RCC 7860 (cell line): ENCODE results near the gene HEBP2.

Experiments used
- DNase-seq: peaks from one replicate; pipeline ENCODE4 v3.0.0-alpha.2; 2015; ENCODE audit warnings: low spot score
- FAIRE-seq: peaks from 2 replicates; lab custom pipeline; 2012; peaks lifted over from hg19 to GRCh38; lab: Jason Lieb, UNC

The HEBP2 gene

GRCh38 chr6:138396709-138397108, 7.3 kb upstream of the HEBP2 start:
- DNase-seq (no peak), FAIRE-seq (no peak)

- DNase-seq (no peak), FAIRE-seq (no peak)
Observed at GRCh38 chr6:138397128-138398122, 6.6 kb upstream of the HEBP2 start.

DNA sequence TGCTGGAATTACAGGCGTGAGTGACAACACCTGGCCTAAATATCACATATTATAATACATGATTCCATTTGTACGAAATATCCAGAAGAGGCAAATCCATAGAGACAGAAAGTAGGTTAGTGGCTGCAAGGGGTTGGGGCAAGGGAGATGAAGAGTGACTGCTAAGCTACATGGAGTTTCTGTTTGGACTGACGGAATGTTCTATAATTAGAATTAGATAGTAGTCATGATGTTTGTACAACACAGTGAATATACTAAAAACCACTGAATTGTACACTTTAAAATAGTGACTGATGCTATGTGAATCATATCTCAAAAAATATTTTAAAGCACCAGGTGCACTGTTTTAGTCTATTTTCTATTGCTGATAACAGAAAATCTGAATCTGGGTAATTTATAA, 3.7 kb upstream of the HEBP2 start:
- DNase-seq = no peak
- no peak for FAIRE-seq

- FAIRE-seq = no peak
- DNase-seq = no peak
Observed at GRCh38 chr6:138401960-138402837, 1.8 kb upstream of the HEBP2 start.

GRCh38 chr6:138402838-138403187, 1.2 kb upstream of the HEBP2 start:
- no peak for FAIRE-seq

DNA sequence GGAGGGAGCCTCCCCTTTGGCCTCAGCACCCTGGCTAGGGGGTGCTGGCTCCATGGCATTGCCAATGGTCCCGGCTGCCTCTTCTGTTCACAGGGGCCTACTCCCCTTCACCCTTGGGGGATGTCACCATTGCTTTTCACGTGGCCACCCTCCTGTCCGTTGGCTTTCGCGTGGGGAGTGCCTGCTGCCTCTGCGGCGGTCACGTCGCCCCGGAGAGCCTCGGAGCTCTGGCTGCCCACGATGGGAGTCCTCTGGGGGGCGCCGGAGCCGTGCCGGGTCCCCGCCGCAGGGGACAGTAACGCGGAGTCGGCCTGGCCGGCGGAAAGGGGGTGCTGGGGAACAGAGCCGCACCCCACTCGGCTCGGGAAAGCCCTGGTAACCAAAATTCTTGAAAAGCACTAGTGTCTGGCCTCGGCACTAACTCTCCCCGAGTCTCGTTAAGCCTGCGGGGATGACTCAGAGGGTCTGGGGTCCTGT, 661 bp upstream of the HEBP2 start:
- FAIRE-seq (no peak), DNase-seq (no peak)

More at GRCh38 chr6:138402838-138403187, 1.2 kb upstream of the HEBP2 start:
- no peak for DNase-seq

DNA sequence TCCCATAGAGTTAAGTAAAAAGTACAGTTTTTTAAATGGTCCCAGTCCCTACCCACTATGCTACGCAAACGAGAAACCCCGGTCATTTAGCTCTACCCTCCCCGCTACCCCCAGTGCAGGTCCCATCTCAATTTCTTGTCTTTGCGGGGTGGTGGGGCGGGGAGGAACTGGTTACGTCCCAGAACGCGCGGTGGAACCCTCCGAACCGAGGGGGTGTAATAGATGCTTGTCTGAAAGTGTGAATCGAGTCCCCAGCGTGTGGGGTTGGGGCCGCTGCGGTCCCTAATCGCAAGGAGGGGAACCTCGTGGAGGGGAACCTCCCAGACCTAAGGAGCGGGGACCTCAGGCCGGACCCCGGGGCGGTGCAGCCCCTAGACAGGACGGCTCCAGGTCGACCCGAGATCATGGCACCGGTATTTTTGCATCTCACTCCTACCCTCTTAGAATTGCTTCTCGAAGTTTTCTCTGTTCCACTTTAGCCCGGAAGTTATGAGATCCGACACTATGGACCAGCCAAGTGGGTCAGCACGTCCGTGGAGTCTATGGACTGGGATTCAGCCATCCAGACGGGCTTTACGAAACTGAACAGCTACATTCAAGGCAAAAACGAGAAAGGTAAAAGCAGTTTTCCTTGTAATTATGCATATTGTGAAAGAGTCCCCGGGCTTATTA, 779 bp downstream of the HEBP2 start:
- FAIRE-seq = no peak
- no peak for DNase-seq

DNA sequence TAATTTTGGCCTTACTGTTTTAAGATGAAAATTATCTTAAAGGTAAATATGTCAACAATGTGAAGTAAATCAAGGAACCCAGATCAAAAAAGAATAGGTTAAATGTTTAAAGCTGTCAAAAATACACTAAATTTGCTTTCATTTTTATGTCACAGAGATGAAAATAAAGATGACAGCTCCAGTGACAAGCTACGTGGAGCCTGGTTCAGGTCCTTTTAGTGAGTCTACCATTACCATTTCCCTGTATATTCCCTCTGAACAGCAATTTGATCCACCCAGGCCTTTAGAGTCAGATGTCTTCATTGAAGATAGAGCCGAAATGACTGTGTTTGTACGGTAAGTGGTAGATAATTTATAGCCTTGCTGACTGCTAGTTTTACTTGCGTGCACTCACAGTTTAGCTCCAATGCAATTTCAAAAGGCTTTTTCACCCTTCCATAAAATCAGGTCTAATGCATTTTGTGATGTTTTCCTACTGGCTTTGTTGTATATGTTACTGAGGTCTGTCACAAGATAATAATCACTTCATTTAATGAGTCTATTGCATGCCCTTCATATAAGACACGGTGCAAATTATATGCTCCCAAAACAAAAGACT, 1.9 kb downstream of the HEBP2 start:
- no peak for FAIRE-seq
- no peak for DNase-seq

DNA sequence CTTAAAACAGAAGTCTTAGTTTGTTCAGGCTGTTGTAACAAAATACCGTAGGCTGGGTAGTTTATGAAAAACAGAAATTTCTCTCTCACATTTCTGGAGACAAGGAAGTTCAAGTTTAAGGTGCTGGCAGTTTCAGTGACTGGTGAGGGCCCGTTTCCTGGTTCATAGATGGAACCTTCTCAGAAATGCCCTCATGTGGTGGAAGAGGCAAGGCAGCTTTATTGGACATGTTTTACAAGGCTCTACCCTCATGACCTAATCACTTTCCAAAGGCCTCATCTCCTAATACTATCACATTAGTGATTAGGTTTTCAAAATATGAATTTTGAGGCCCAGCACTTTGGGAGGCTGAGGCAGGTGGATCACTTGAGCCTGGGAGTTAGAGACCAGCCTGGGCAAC, 2.4 kb downstream of the HEBP2 start:
- no peak for DNase-seq

DNA sequence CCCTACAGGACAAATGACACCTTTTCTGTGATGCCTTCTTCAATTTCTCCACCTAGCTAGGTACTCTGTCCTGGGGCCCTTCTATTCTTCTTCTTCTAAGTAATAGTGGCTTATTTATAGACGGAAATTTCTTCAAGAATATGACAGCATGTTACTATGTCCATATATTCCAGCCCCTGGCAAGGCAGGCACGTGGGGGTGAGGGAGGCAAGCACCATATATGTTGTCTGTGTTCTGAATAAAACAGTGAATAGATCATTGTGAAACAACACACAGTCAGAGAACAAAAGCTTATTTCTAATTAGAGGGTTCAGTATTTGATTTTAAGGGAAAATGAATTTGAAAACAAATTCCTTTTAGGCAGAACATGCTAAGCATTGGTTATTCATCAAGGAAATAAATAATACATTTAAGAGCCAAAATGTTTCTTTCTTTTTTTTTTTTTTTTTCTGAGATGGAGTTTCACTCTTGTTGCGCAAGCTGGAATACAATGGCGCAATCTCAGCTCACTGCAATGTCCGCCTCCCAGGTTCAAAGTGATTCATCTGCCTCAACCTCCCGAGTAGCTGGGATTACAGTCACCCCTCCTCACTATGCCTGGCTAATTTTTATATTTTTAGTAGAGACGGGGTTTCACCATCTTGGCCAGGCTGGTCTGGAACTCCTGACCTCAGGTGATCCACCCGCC, 6.2 kb downstream of the HEBP2 start:
- DNase-seq (no peak), FAIRE-seq (no peak)

More for the DNA sequence above, 2.4 kb downstream of the HEBP2 start:
- FAIRE-seq = no peak

DNA sequence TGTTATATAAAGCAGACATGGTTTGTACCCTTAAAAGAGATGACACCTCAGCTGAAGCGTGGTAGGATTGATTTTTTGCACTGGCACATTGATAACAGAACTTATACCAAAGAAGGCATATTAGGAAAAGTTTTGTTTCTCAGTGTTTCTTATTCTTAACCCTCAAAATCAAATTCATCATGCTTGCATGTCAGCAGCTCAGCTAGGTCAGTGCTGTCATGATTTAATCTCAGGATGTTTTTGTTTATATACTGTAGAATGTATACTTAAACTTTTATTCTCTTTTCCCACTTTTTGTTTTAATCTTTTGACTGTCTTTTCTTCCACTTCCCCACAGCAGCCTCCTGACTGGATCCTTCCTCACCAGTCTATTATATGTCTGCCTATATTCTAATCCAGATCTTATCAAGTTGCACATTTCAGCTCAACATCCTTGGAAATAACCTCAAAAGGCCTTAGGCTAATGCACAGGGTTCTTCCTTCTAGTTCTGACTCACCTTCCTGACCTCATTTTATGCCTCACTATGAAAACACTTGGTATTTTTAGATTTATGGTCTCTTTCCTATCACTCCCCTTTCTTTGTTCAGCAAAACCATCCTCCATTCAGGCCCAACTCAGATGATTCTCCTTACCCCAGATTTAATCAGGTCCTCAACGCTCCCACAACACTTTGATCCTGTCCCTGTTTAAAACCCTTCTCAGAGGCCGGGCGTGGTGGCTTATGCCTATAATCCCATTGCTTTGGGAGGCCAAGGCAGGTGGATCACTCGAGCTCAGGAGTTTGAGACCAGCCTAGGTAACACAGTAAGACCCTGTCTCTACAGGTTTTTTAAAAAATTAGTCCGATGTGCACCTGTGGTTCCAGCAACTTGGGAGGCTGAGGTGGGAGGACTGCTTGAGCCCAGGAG, 7.2 kb downstream of the HEBP2 start:
- DNase-seq = peak; percentile 71
- peak; percentile 54 for FAIRE-seq

- DNase-seq (no peak), FAIRE-seq (no peak)
Observed at GRCh38 chr6:138415125-138415524, 11.1 kb downstream of the HEBP2 start.

DNA sequence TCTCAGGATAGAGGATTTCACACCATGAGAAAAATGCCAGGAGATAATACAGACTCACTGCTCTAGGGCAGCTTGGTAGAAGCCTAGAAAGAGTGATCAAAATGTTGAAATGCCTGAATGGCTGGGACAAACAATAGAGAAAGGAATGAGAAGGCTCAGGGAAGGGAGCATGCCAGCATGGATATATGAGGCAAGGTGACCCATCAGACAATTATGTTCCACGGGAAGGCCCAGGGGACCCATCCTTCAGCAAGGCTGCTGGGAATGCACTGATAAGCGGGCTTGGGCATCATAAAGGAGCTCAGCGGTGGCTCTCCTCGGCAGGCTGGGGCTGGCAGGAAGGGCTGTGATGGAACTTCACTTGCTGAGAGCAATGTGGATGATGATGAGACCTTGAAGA, 12.2 kb downstream of the HEBP2 start:
- no peak for FAIRE-seq
- no peak for DNase-seq

DNA sequence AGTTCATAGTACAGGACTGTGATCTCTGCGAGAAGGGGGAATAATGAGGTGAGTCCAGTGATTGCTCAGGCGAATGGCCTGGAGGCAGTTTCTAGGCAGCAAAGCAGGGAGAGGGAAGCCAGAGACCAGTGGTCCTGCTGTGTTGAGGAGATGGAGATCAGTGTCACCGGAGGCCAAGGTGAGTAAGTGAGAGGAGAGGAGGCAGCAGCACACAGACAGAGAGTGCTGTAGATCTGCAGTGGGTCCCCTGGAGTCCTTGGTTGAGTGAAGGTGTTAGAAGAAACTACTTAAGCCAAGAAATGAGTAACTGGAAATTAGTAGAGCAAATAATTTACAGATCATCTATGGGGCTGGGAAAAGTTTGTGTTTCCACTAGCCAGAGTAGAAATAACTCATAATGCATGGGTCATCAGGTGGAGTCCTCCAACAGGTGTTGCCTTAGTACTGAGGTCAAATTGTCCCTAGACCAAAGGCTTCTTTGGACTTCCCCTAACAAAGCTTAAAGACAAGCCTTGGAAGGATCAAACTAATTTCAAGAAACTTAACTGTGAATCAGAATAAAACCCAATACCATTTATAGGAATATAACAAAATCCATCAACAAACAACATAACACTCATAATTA, 13.6 kb downstream of the HEBP2 start:
- FAIRE-seq (no peak), DNase-seq (no peak)

- DNase-seq (no peak), FAIRE-seq (no peak)
Observed at GRCh38 chr6:138418118-138418742, 14.2 kb downstream of the HEBP2 start.

GRCh38 chr6:138419766-138420165, 15.7 kb downstream of the HEBP2 start:
- no peak for DNase-seq
- FAIRE-seq = no peak

- FAIRE-seq (no peak), DNase-seq (no peak)
Observed at GRCh38 chr6:138420356-138420755, 16.3 kb downstream of the HEBP2 start.

- FAIRE-seq = no peak
- no peak for DNase-seq
Observed at GRCh38 chr6:138421089-138421488, 17.1 kb downstream of the HEBP2 start.
